ENCODE data around the gene HMGA1.

GRCh38 chr6:34274129-34274528 lies 37.5 kb downstream of the HMGA1 start:
- no peak for TF ChIP-seq EZH2 (IDR thresholded peaks at IDR 0.05)
- no peak for TF ChIP-seq POLR2AphosphoS5 (IDR thresholded peaks at IDR 0.05; ENCODE audit: borderline replicate concordance, low read depth, low read length)
